PC-9 (cell line): ENCODE data around the gene SAFB2.

Experiments
- CTCF ChIP-seq: fragments of 200-600 bp; sonication (generic); conservative IDR thresholded peaks from 2 replicates; pipeline ENCODE4 v1.6.1; 2017; ENCODE audit warnings: mixed run types, antibody characterized with exemption, mild to moderate bottlenecking, moderate library complexity
- EZH2 ChIP-seq: fragments of 200-600 bp; sonication (generic); IDR thresholded peaks from 2 replicates; pipeline ENCODE4 v1.8.0; 2017; ENCODE audit warnings: antibody characterized with exemption, low read depth

DNA sequence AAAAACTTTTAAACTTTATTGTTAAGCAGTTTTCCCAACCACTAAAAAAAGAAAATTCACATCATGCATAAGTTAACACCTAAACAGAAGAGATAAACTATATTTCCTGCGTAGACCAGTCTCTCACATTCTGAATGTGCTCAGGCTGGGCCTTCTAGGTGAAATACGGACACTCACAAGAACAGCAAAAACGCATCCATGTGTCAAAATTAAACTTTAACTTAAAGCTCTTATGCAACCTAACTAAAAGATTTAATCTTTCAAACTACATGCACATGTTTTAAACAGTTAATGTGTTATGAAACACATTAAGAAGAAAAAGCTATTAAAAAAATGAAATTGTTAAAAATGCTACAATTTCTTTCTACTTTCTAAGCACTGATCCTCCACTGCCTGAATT, 2.6 kb downstream of the SAFB2 start:
- no peak for TF ChIP-seq CTCF
- TF ChIP-seq EZH2 = no peak
